ENCODE measurements around the gene PTPRE.

Gene PTPRE

GRCh38 chr10:128013626-128014025 lies 106.7 kb downstream of the PTPRE start:
- no peak overlapping the region for H2AFZ ChIP-seq (ENCODE audit: low read depth, low read length)
- H3K36me3 ChIP-seq (replicated peaks; ENCODE audit: low read depth, low read length) = no peaks in the 10 kb centered on the region
- H4K20me1 ChIP-seq (ENCODE audit: insufficient read depth, low read length) = no peaks in the 10 kb centered on the region
- H3K4me1 ChIP-seq (ENCODE audit: low read length) = peaks cover 21% of the 10 kb centered on the region
- H3K9me3 ChIP-seq (ENCODE audit: insufficient read depth, low read length) = no peaks in the 10 kb centered on the region
- no peak overlapping the region for H3K9ac ChIP-seq (ENCODE audit: low read length)
- no peak overlapping the region for H3K4me2 ChIP-seq (ENCODE audit: low read length)
- no peak overlapping the region for H3K4me3 ChIP-seq (ENCODE audit: low read length)
- 0 out of 2 replicates have a peak, but pooled peaks cover 4% of the 10 kb centered on the region for H3K27me3 ChIP-seq (ENCODE audit: low read depth, low read length)
- H3K79me2 ChIP-seq (ENCODE audit: low read length) = no peaks in the 10 kb centered on the region
- H3K27ac ChIP-seq (ENCODE audit: low read length) = no peak overlapping the region
- TF ChIP-seq, protein P1, sequence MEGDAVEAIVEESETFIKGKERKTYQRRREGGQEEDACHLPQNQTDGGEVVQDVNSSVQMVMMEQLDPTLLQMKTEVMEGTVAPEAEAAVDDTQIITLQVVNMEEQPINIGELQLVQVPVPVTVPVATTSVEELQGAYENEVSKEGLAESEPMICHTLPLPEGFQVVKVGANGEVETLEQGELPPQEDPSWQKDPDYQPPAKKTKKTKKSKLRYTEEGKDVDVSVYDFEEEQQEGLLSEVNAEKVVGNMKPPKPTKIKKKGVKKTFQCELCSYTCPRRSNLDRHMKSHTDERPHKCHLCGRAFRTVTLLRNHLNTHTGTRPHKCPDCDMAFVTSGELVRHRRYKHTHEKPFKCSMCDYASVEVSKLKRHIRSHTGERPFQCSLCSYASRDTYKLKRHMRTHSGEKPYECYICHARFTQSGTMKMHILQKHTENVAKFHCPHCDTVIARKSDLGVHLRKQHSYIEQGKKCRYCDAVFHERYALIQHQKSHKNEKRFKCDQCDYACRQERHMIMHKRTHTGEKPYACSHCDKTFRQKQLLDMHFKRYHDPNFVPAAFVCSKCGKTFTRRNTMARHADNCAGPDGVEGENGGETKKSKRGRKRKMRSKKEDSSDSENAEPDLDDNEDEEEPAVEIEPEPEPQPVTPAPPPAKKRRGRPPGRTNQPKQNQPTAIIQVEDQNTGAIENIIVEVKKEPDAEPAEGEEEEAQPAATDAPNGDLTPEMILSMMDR (IDR thresholded peaks at IDR 0.05; ENCODE audit: low read depth, low read length) = no peak

DNA sequence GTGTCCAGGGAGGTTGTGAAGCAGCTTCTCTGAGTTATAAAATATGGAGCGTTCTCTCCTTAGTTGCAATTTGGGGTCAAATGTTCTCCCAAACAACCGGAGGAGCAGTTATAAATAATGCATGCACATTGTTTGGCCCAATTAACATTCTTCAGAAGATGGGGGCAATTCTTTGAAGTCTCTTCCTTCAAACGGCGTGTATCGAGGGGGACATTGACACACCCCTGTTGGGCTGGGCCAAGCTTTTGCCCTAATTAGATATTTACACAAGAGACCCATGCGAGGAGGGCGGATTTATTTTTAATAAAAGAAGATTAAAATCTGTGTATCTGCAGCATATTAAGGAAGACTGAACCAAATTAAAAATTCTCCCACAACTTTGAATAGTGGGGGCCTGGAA lies 107.3 kb downstream of the PTPRE start:
- Histone ChIP-seq H4K20me1 (ENCODE audit: insufficient read depth, low read length) (no peaks in the 10 kb centered on the region), H3K9me3 (ENCODE audit: insufficient read depth, low read length) (no peaks in the 10 kb centered on the region), H3K27me3 (ENCODE audit: low read depth, low read length) (0 out of 2 replicates have a peak, but pooled peaks cover 4% of the 10 kb centered on the region), H3K27ac (ENCODE audit: low read length) (no peak overlapping the region), H3K79me2 (ENCODE audit: low read length) (no peaks in the 10 kb centered on the region), H3K4me2 (ENCODE audit: low read length) (no peak overlapping the region), H2AFZ (ENCODE audit: low read depth, low read length) (no peak overlapping the region), H3K4me3 (ENCODE audit: low read length) (no peak overlapping the region), H3K9ac (ENCODE audit: low read length) (no peak overlapping the region), H3K36me3 (replicated peaks; ENCODE audit: low read depth, low read length) (no peaks in the 10 kb centered on the region), H3K4me1 (ENCODE audit: low read length) (peaks cover 21% of the 10 kb centered on the region)
- TF ChIP-seq EZH2phosphoT487 (IDR thresholded peaks at IDR 0.05; ENCODE audit: low read depth) = no peak
- TF ChIP-seq, protein P1 (IDR thresholded peaks at IDR 0.05; ENCODE audit: low read depth, low read length) = no peak

GRCh38 chr10:128016423-128017060 lies 109.6 kb downstream of the PTPRE start:
- H3K9ac ChIP-seq (ENCODE audit: low read length) = no peak overlapping the region
- TF ChIP-seq EZH2phosphoT487 (IDR thresholded peaks at IDR 0.05; ENCODE audit: low read depth) = no peak
- TF ChIP-seq, protein P1 (IDR thresholded peaks at IDR 0.05; ENCODE audit: low read depth, low read length) = no peak
- H3K4me2 ChIP-seq (ENCODE audit: low read length) = no peak overlapping the region

GRCh38 chr10:128017822-128018221 lies 110.9 kb downstream of the PTPRE start:
- Histone ChIP-seq H3K79me2 (ENCODE audit: low read length) (no peaks in the 10 kb centered on the region), H3K4me3 (ENCODE audit: low read length) (no peak overlapping the region), H3K4me2 (ENCODE audit: low read length) (no peak overlapping the region), H3K9me3 (ENCODE audit: insufficient read depth, low read length) (no peaks in the 10 kb centered on the region), H2AFZ (ENCODE audit: low read depth, low read length) (no peak overlapping the region), H4K20me1 (ENCODE audit: insufficient read depth, low read length) (no peaks in the 10 kb centered on the region), H3K36me3 (replicated peaks; ENCODE audit: low read depth, low read length) (no peaks in the 10 kb centered on the region), H3K9ac (ENCODE audit: low read length) (no peak overlapping the region), H3K27me3 (ENCODE audit: low read depth, low read length) (no peaks in the 10 kb centered on the region), H3K27ac (ENCODE audit: low read length) (no peak overlapping the region), H3K4me1 (ENCODE audit: low read length) (peaks cover 6% of the 10 kb centered on the region; the same call in 1 of the 2 replicates)
- no peak for TF ChIP-seq EZH2phosphoT487 (IDR thresholded peaks at IDR 0.05; ENCODE audit: low read depth)
- TF ChIP-seq, protein P1 (IDR thresholded peaks at IDR 0.05; ENCODE audit: low read depth, low read length) = no peak

More at GRCh38 chr10:128016423-128017060, 109.6 kb downstream of the PTPRE start:
- peaks cover 8% of the 10 kb centered on the region for H3K4me1 ChIP-seq (ENCODE audit: low read length)
- no peaks in the 10 kb centered on the region for H3K79me2 ChIP-seq (ENCODE audit: low read length)
- H3K27me3 ChIP-seq (ENCODE audit: low read depth, low read length) = no peaks in the 10 kb centered on the region
- H4K20me1 ChIP-seq (ENCODE audit: insufficient read depth, low read length) = no peaks in the 10 kb centered on the region
- no peak overlapping the region for H3K4me3 ChIP-seq (ENCODE audit: low read length)
- no peak overlapping the region for H3K27ac ChIP-seq (ENCODE audit: low read length)
- no peak overlapping the region for H2AFZ ChIP-seq (ENCODE audit: low read depth, low read length)
- H3K36me3 ChIP-seq (replicated peaks; ENCODE audit: low read depth, low read length) = no peaks in the 10 kb centered on the region
- H3K9me3 ChIP-seq (ENCODE audit: insufficient read depth, low read length) = no peaks in the 10 kb centered on the region
